Transverse colon (tissue), 4 donors: ENCODE measurements around the gene ACR. TPM values are rescaled to one million over a fixed set of nuclear protein-coding genes. Genes with fewer than 3 reads are reported as not detected.

Source experiments
- DNase-seq: peaks from one replicate; pipeline ENCODE4 v3.0.0-alpha.2; 2019
- H3K27ac ChIP-seq, 4 donors: fragments of 200-600 bp; sonication (generic); 2 replicates each; pipeline ENCODE4 v1.5.1; 2016 to 2018; ENCODE audit warnings: inconsistent platforms in 4 of 4
- H3K27me3 ChIP-seq: fragments of 200-600 bp; sonication (generic); 2 replicates; pipeline ENCODE4 v1.5.1; 2017; ENCODE audit warnings: inconsistent platforms
- H3K36me3 ChIP-seq, 4 donors: fragments of 200-600 bp; sonication (generic); 2 replicates each; pipeline ENCODE4 v1.5.1; 2017 to 2019; ENCODE audit warnings: inconsistent platforms in 4 of 4
- H3K4me1 ChIP-seq, 4 donors: fragments of 200-600 bp; sonication (generic); 2 replicates each; pipeline ENCODE4 v1.5.1; 2017 to 2020; ENCODE audit warnings: inconsistent platforms in 4 of 4
- H3K4me3 ChIP-seq, 4 donors: fragments of 200-600 bp; sonication (generic); 1 replicate in 1 of 4; 2 replicates in 3 of 4; pipeline versions ENCODE4 v1.5.1 to v1.6.1; 2017 to 2019; ENCODE audit warnings: inconsistent platforms in 4 of 4
- H3K9me3 ChIP-seq, 2 donors: fragments of 200-600 bp; sonication (generic); 2 replicates each; pipeline ENCODE4 v1.5.1; 2017 to 2019; ENCODE audit warnings: inconsistent platforms in 2 of 2
- CTCF ChIP-seq, 5 experiments: fragments of 200-600 bp in 3 of 5; fragments of 450-650 bp in 2 of 5; sonication (generic) in 3 of 5; IDR thresholded peaks; 1 replicate in 2 of 5; 2 replicates in 3 of 5; pipeline ENCODE4 v1.5.1; 2016 to 2017; ENCODE audit warnings: antibody characterized with exemption in 5 of 5, inconsistent platforms in 3 of 5, mild to moderate bottlenecking in 2 of 5, moderate library complexity in 1 of 5
- EP300 ChIP-seq: sonication (generic); formaldehyde crosslinking; IDR thresholded peaks from one replicate; pipeline ENCODE4 v1.6.1; 2017; ENCODE audit warnings: antibody characterized with exemption, low read depth
- POLR2A ChIP-seq: fragments of 450-650 bp; IDR thresholded peaks from one replicate; pipeline ENCODE4 v1.6.1; 2016; ENCODE audit warnings: antibody characterized with exemption, mild to moderate bottlenecking, moderate library complexity
- POLR2AphosphoS5 ChIP-seq, 3 donors: sonication (generic); formaldehyde crosslinking; IDR thresholded peaks; one replicate each; pipeline ENCODE4 v1.6.1; 2016; ENCODE audit warnings: antibody characterized with exemption in 3 of 3
- WGBS, 2 donors: methylation state at CpG; one replicate each; pipeline ENCODE4 v1.1.5; 2018; ENCODE audit warnings: low coverage in 1 of 2; 5-methylcytosine and 5-hydroxymethylcytosine counted together
- in situ Hi-C, 4 donors: fragments of 200-750 bp; cut with MboI; loops; one replicate each; pipeline versions ENCODE4 v1.15.0 to v1.15.1; 2017; ENCODE audit warnings: low sequenced_read_pairs in 3 of 4, low pct_ligation_motif_present in 1 of 4, low pct_unique_long_range_greater_than_20kb in 1 of 4
- intact Hi-C: fragments of 100-400 bp; cut with DNase I; formaldehyde crosslinking; loops from one replicate; pipeline ENCODE4 v1.15.1; 2023; ENCODE audit warnings: low total_unique reads
- total RNA-seq, 4 donors: library from RNA; depleted of rRNA; stranded (reverse); fragments of >200 nt; gene quantifications; one replicate each; pipeline ENCODE4 v1.1.0, GENCODE V29; 2016

ACR gene
- total RNA-seq, 4 donors from 2014 or later, result not detected

GRCh38 chr22:50713571-50714056, 24.4 kb upstream of the ACR start:
- intact Hi-C loops (no loop called here), in situ Hi-C loops (no loop called here)
- WGBS, 2 donors, result 45 to 50% methylated on average over 2 to 5 of the region's 5 CpGs
- no peak overlapping the region for H3K27ac ChIP-seq
- no peaks in the 10 kb centered on the region for H3K9me3 ChIP-seq
- DNase-seq, result no peak
- H3K4me1 ChIP-seq, result no peaks in the 10 kb centered on the region
- TF ChIP-seq POLR2AphosphoS5 (IDR thresholded peaks at IDR 0.05) (no peak), POLR2A (no peak), EP300 (no peak), CTCF (IDR thresholded peaks at IDR 0.05) (no peak)
- no peaks in the 10 kb centered on the region for H3K36me3 ChIP-seq
- no peak overlapping the region for H3K4me3 ChIP-seq
- no peaks in the 10 kb centered on the region for H3K27me3 ChIP-seq

GRCh38 chr22:50714150-50714549, 23.9 kb upstream of the ACR start:
- Histone ChIP-seq H3K9me3 (no peaks in the 10 kb centered on the region), H3K27me3 (peaks cover 4% of the 10 kb centered on the region), H3K27ac (no peak overlapping the region), H3K36me3 (no peaks in the 10 kb centered on the region), H3K4me1 (no peaks in the 10 kb centered on the region), H3K4me3 (no peak overlapping the region)
- no peak for TF ChIP-seq POLR2A
- no peak for TF ChIP-seq EP300
- no peak for TF ChIP-seq POLR2AphosphoS5 (IDR thresholded peaks at IDR 0.05)
- TF ChIP-seq CTCF (IDR thresholded peaks at IDR 0.05), result no peak
- 93 to 95% methylated on average over 4 to 6 of the region's 7 CpGs for WGBS, 2 donors
- no peak for DNase-seq
- in situ Hi-C loops (no loop called here), intact Hi-C loops (no loop called here)

GRCh38 chr22:50714631-50715179, 23.3 kb upstream of the ACR start:
- no peaks in the 10 kb centered on the region for H3K36me3 ChIP-seq
- DNase-seq, result no peak

GRCh38 chr22:50715250-50715649, 22.8 kb upstream of the ACR start:
- no peaks in the 10 kb centered on the region for H3K9me3 ChIP-seq
- H3K27me3 ChIP-seq, result peaks cover 15% of the 10 kb centered on the region
- DNase-seq, result no peak
- in situ Hi-C loops (no loop called here), intact Hi-C loops (no loop called here)
- H3K4me1 ChIP-seq, result no peaks in the 10 kb centered on the region
- TF ChIP-seq POLR2A (no peak), POLR2AphosphoS5 (IDR thresholded peaks at IDR 0.05) (no peak)
- WGBS, 2 donors, result 86% methylated on average over 9 of the region's 9 CpGs; no CpG with 5 or more reads in 1 of the 2 donors
- no peak overlapping the region for H3K4me3 ChIP-seq
- H3K36me3 ChIP-seq, result no peaks in the 10 kb centered on the region
- H3K27ac ChIP-seq, result no peak overlapping the region

More at GRCh38 chr22:50714631-50715179, 23.3 kb upstream of the ACR start:
- intact Hi-C loops, result no loop called here
- H3K4me1 ChIP-seq, result no peaks in the 10 kb centered on the region
- peaks cover 9% of the 10 kb centered on the region for H3K27me3 ChIP-seq
- no peak overlapping the region for H3K4me3 ChIP-seq
- no peak overlapping the region for H3K27ac ChIP-seq
- no peaks in the 10 kb centered on the region for H3K9me3 ChIP-seq
- TF ChIP-seq EP300 (no peak), POLR2AphosphoS5 (IDR thresholded peaks at IDR 0.05) (no peak), POLR2A (no peak)
- WGBS, 2 donors, result 89% methylated on average over 6 of the region's 22 CpGs; no CpG with 5 or more reads in 1 of the 2 donors
- in situ Hi-C loops, result no loop called here

- H3K4me1 ChIP-seq, result no peaks in the 10 kb centered on the region
- no peak overlapping the region for H3K4me3 ChIP-seq
- DNase-seq, result no peak
- no peaks in the 10 kb centered on the region for H3K36me3 ChIP-seq
- WGBS, 2 donors, result 73 to 80% methylated on average over 1 to 6 of the region's 7 CpGs
- H3K9me3 ChIP-seq, result no peaks in the 10 kb centered on the region
- H3K27ac ChIP-seq, result no peak overlapping the region
- intact Hi-C loops (no loop called here), in situ Hi-C loops (no loop called here)
- no peak for TF ChIP-seq POLR2A
- no peak for TF ChIP-seq EP300
- no peak for TF ChIP-seq CTCF (IDR thresholded peaks at IDR 0.05)
- no peak for TF ChIP-seq POLR2AphosphoS5 (IDR thresholded peaks at IDR 0.05)
- peaks cover 20% of the 10 kb centered on the region for H3K27me3 ChIP-seq
Observed at GRCh38 chr22:50715776-50716175, 22.2 kb upstream of the ACR start.
